Stomach smooth muscle (tissue), 2 donors: ENCODE data around the gene COL23A1.

Experiments
- H3K27ac ChIP-seq: one replicate; pipeline ENCODE4 v1.7.0; 2013; ENCODE audit warnings: mild to moderate bottlenecking, low read length, inconsistent platforms
- H3K27me3 ChIP-seq, 2 donors: one replicate each; pipeline ENCODE4 v1.7.0; 2013; ENCODE audit warnings: low read length in 2 of 2; ENCODE audit not compliant: insufficient read depth in 2 of 2, control insufficient read depth in 1 of 2
- H3K36me3 ChIP-seq, 2 donors: one replicate each; pipeline ENCODE4 v1.7.0; 2013; ENCODE audit warnings: low read length in 2 of 2; ENCODE audit not compliant: control insufficient read depth in 2 of 2, insufficient read depth in 2 of 2
- H3K4me1 ChIP-seq: one replicate; pipeline ENCODE4 v1.7.0; 2013; ENCODE audit warnings: low read length; ENCODE audit not compliant: control insufficient read depth, insufficient read depth
- H3K4me3 ChIP-seq, 2 donors: one replicate each; pipeline ENCODE4 v1.7.0; 2013; ENCODE audit warnings: low read length in 2 of 2
- H3K9ac ChIP-seq, 2 donors: one replicate each; pipeline ENCODE4 v1.7.0; 2013; ENCODE audit warnings: low read length in 2 of 2, mild to moderate bottlenecking in 1 of 2
- H3K9me3 ChIP-seq, 2 donors: one replicate each; pipeline ENCODE4 v1.7.0; 2013; ENCODE audit warnings: low read length in 2 of 2; ENCODE audit not compliant: control insufficient read depth in 2 of 2
- donor health status: healthy.
- donor health status: Pancreatic carcinoma.

COL23A1 gene

DNA sequence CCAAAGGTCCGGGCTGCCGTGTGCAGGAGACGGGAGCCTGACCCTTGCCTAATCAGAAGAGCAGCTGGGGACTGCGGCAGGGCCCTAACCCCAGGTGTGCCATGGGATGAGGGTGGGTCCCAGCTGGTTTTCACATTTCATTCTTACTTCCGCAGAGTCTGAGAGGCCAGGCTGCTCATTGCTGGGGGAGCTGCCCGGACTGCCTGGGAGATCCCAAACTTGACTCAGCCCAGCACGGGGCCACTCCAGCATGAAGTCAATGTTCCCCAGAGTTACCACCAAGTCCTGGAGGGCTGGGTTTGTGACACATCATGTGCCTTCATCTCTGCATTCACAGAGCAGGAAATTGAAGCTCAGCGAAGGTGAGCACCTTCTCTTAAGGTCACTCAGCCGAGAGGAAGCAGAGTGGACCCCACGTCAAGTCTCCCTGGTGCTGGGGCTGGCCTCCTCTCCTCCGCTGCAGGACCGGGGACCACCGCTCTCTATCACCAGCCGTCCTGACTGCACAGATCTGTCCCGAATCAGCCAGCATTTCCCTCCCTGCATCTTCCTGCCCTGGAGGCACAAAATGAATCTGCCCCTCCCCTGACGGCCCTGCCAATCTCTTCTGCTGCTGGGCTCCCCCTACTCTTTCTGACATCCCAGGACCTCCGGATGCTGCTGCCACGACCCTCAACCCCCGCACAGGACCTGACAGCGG is 303.0 kb downstream of the COL23A1 start:
- H3K4me1 ChIP-seq = no peaks in the 10 kb centered on the region
- H3K27me3 ChIP-seq = peaks cover 0 to 4% of the 10 kb centered on the region in 2 donors
- H3K4me3 ChIP-seq = no peak overlapping the region

DNA sequence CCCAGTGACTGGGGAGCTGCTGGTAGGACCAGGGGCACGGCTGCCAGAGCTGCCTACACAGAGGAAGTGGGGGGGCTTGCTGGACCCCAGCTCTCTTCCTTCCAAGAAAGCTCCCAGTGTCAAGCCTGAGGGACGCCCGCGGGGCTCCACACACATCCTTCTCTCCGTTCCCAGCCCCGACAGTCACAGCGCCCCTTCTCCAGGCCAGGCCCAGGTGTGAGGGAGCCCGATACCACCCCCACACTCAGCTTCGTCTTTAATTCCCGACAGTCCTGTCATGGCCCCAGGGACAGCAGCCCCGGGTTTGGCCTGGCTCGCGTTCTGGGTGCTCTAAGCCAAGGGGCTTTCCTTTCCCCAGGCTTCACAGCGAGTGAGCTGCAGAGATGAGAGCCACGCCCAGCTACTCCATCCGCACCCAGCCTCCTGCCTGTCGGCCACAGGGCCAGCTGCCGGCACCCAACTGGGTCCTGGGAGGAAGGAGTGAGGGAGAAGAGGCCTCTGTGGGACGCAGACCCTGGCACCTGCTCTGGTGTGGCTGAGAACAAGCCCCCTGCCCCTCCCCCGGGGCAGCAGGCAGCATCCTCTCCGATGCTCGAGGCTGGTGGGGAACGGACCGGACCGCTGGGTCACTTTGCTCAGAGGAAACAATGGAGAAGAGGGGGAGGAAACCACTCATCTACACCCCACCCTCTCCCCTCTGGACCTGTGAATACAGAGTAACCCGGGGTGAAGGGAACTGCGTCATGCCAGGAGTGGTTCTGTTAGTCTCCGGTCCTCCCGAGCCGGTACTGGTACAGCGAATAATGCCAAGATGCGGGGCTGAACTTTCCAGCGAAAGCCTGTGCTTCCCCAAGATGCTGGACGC is 303.7 kb downstream of the COL23A1 start:
- no peaks in the 10 kb centered on the region for H3K4me1 ChIP-seq

More for the DNA sequence above, 303.0 kb downstream of the COL23A1 start:
- Histone ChIP-seq H3K9ac (no peak overlapping the region), H3K9me3 (peaks cover 0 to 8% of the 10 kb centered on the region in 2 donors), H3K27ac (no peak overlapping the region), H3K36me3 (no peaks in the 10 kb centered on the region)

DNA sequence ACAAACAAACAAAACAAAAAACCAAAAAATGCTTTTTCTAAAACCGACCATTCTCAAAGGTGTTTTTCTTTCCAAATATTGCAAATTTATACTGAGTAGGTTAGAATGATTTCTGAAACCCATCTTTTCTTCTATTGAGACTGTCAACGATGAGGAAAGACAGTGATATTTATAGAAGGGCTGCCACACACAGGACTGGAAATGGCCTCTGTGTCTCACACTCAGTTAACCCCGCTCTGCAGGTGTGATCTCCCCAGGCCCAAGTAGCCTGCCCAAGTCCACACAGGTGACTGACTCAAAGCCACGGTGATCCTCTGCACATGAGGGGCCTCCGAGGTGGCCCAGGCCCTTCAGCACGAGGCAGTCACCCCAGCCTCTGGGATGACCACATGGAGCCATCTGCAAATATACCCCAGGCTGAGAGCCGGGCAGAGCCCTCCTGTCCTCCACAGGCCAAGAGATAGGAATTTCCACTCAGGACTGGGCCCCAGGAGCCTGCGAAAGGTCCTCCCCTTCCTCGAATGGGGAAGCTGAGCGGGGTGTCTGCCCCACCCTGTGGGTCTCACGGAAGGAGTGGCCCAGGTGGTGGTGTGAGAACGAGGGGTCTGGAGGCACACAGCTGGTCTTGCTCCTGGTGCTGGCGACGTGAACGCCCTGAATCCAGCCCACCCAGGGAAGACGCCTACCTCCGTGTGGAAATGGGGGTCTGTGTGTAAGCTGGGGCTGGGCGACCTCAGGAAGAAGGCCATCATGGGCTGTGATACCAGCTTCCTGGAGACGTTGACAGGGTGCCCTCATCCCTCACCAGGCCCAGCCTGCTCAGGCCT is 304.6 kb downstream of the COL23A1 start:
- Histone ChIP-seq H3K27me3 (peaks cover 0 to 2% of the 10 kb centered on the region in 2 donors), H3K4me1 (no peaks in the 10 kb centered on the region), H3K9ac (no peak overlapping the region), H3K36me3 (no peaks in the 10 kb centered on the region), H3K27ac (no peak overlapping the region), H3K9me3 (peaks cover 0 to 8% of the 10 kb centered on the region in 2 donors), H3K4me3 (no peak overlapping the region)

More for the DNA sequence above, 303.7 kb downstream of the COL23A1 start:
- no peak overlapping the region for H3K9ac ChIP-seq
- H3K9me3 ChIP-seq = peaks cover 0 to 8% of the 10 kb centered on the region in 2 donors
- no peaks in the 10 kb centered on the region for H3K36me3 ChIP-seq
- H3K27ac ChIP-seq = no peak overlapping the region
- no peak overlapping the region for H3K4me3 ChIP-seq
- H3K27me3 ChIP-seq = peaks cover 0 to 4% of the 10 kb centered on the region in 2 donors

DNA sequence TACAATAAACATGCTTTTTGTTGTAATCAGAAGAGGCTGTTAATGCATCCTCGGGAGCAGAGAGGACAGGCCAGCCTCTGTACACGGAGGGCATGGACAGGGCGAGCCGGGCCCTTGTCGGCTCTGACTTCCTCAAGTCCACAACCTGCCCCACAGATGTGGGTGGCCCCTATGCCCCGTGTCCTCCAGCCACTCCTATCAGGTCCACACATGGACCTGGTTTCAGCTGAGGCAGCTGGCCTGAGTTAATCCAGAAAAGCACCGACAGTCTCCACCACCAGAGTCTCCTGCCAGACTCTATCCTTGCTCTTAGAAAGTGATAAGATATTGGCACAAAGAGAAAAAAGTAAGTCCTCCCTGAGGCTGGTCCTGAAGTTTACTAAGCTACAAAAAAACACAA is 305.2 kb downstream of the COL23A1 start:
- H3K9me3 ChIP-seq = peaks cover 0 to 8% of the 10 kb centered on the region in 2 donors
- peaks cover 3% of the 10 kb centered on the region for H3K4me1 ChIP-seq
- no peak overlapping the region for H3K27ac ChIP-seq
- no peak overlapping the region for H3K4me3 ChIP-seq
- H3K9ac ChIP-seq = no peak overlapping the region
- no peaks in the 10 kb centered on the region for H3K36me3 ChIP-seq
- no peaks in the 10 kb centered on the region for H3K27me3 ChIP-seq

DNA sequence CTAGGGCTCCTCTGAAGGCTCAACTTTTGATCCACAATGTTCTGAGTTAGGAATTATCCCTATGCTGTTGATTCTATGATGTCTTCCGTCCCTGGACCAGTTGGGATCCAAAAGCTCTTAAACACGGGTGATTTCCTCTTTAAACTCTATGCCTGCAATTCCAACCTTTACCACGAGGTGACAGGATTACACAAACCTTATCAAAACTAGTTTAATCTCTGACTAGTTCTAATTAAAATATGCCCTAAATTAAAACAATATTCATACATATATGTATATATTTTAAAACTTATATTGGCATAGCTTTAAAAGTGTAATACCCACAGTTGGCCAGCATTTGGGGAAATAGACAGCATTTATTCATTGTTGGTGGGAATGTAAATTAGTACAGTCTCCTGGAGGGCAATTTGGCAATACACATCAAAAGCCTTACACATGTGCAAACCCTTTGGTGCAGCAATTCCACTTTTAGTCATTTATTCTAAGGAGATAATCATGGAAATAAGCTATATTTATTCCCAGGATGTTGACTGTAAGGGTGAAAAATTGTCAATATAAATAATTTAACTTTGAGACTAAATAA is 306.0 kb downstream of the COL23A1 start:
- Histone ChIP-seq H3K9me3 (peaks cover 0 to 8% of the 10 kb centered on the region in 2 donors), H3K27ac (no peak overlapping the region)

DNA sequence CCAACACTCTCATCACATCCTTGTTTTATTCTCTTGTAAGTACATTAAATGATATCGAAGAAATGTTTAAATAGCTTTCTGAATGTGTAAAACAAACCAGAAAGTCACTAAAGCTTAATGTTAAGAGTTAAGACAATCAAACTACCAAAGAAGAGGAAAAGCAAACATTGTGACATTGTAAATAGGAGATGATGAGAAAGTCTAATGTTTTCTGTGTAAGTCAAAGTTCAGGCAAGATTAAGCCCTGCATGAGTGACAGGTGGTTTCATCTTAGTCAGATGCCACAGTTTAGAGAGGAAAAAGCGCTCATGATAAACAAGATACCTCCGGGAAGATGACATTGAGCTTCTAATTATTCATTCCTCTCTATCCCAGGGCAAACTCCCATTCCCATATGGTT is 306.7 kb downstream of the COL23A1 start:
- Histone ChIP-seq H3K9ac (no peak overlapping the region), H3K4me1 (peaks cover 8% of the 10 kb centered on the region), H3K27me3 (peaks cover 0 to 3% of the 10 kb centered on the region in 2 donors), H3K9me3 (peaks cover 0 to 8% of the 10 kb centered on the region in 2 donors), H3K36me3 (no peaks in the 10 kb centered on the region), H3K4me3 (no peak overlapping the region), H3K27ac (no peak overlapping the region)

More for the DNA sequence above, 306.0 kb downstream of the COL23A1 start:
- Histone ChIP-seq H3K36me3 (no peaks in the 10 kb centered on the region), H3K4me3 (no peak overlapping the region), H3K27me3 (no peaks in the 10 kb centered on the region), H3K9ac (no peak overlapping the region), H3K4me1 (peaks cover 8% of the 10 kb centered on the region)

DNA sequence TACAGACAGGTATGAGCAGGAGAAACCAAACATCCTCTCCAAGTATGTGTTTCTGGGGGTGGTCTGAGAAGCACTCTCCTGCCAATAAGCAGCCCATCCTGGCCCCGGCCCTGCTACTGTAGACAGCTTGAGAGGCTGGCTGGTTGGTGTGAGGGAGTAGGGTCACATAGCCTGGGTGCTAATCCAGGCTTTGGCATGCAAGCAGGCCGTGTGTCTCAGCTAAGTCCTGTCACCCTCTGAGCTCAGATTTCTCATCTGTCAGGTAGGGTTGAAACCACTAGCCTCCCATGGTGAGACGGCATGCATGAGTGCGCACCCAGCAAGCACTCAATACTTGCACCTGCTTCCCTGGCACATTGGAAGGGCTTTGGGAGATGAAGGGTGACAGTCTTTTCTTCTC is 307.8 kb downstream of the COL23A1 start:
- peaks cover 0 to 8% of the 10 kb centered on the region in 2 donors for H3K9me3 ChIP-seq
- H3K4me1 ChIP-seq = peaks cover 8% of the 10 kb centered on the region
- no peak overlapping the region for H3K4me3 ChIP-seq
- peaks cover 0 to 3% of the 10 kb centered on the region in 2 donors for H3K27me3 ChIP-seq
- no peaks in the 10 kb centered on the region for H3K36me3 ChIP-seq
- H3K9ac ChIP-seq = no peak overlapping the region
- no peak overlapping the region for H3K27ac ChIP-seq

DNA sequence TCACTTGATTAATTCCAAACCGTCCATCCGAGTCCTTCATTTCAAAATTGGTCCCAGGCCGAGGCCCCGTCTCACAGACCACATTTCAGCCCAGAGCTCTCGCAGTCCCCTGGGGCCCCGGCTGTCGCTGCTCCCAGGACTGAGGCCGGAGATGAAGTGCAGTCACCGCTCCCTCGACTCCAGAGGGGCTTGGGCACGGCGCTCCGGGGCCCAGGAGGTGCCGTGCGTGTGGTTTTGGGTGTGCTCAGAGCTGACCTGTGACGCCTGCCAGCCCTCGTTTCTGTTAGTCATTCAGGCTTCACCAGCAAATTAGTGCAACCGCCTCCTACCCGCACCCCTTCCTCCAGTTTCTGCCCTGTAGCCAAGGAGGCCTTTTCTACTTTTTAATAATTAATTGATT is 308.9 kb downstream of the COL23A1 start:
- no peak overlapping the region for H3K9ac ChIP-seq
- peaks cover 8% of the 10 kb centered on the region for H3K4me1 ChIP-seq
- peaks cover 0 to 8% of the 10 kb centered on the region in 2 donors for H3K9me3 ChIP-seq
- H3K4me3 ChIP-seq = no peak overlapping the region
- no peaks in the 10 kb centered on the region for H3K36me3 ChIP-seq
- H3K27me3 ChIP-seq = peaks cover 0 to 3% of the 10 kb centered on the region in 2 donors
- no peak overlapping the region for H3K27ac ChIP-seq

DNA sequence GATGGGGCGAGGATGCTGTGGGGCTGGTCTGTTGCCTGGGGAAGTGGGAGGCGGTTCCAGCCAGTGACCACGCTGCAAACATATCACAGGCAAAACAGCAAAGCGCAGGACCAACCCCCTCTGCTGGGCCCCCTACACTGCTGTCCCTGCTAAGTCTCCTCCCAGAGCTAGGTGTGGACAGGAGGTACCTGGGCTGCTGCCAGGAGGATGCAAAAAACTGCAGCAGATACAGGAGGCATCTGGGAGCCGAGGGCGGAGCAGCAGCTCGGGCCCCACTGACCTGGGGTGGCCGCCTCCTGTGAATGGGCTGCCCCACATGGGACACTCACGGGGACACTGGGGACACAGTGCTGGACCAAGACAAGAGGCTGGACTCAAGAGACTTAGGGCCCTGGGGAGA is 309.6 kb downstream of the COL23A1 start:
- Histone ChIP-seq H3K27ac (no peak overlapping the region), H3K36me3 (no peaks in the 10 kb centered on the region), H3K4me3 (no peak overlapping the region), H3K9ac (no peak overlapping the region), H3K9me3 (peaks cover 0 to 12% of the 10 kb centered on the region in 2 donors), H3K4me1 (peaks cover 8% of the 10 kb centered on the region), H3K27me3 (peaks cover 0 to 6% of the 10 kb centered on the region in 2 donors)
